A549 (cell line): Measurements from ENCODE around the gene PTH2. TPM values are rescaled to one million over a fixed set of nuclear protein-coding genes. Genes with fewer than 3 reads are reported as not detected.

Experiments
- ATAC-seq, 2 experiments: fragments of 200-7000 bp in 1 of 2; fragments of >200 bp in 1 of 2; cut with Nextera tagmentation in 1 of 2; cut with Tn5 transposase in 1 of 2; 3 replicates each; pipeline versions ENCODE4 v1.8.0 to v1.9.1; 2018 to 2020; ENCODE audit warnings: mild to moderate bottlenecking in 1 of 2, moderate library complexity in 1 of 2
- CTCF ChIA-PET: fragments of 300-600 bp; sonication (Branson Sonifier 250); formaldehyde crosslinking; extraction: SDS; loops from one replicate; lab custom pipeline; 2021; ENCODE audit warnings: antibody characterized with exemption, inconsistent platforms; lab: Yijun Ruan, JAX
- POLR2A ChIA-PET: fragments of 350-600 bp; formaldehyde crosslinking; extraction: SDS; loops from one replicate; lab custom pipeline; 2021; ENCODE audit warnings: antibody characterized with exemption, inconsistent platforms; lab: Yijun Ruan, JAX
- DNase-seq, 2 experiments: peaks; one replicate each; pipeline versions ENCODE4 v3.0.0 to v3.0.0-alpha.2; 2011 to 2016; ENCODE audit warnings: low read depth in 1 of 2, low spot score in 1 of 2
- FAIRE-seq: peaks from 2 replicates; lab custom pipeline; 2011; peaks lifted over from hg19 to GRCh38; lab: Jason Lieb, UNC
- H3K27ac ChIP-seq, 2 experiments: fragments of >200 bp; sonication (Bioruptor Twin); formaldehyde crosslinking; 3 replicates each; pipeline ENCODE4 v1.5.1; 2016 to 2017
- H3K4me1 ChIP-seq: fragments of >200 bp; sonication (Bioruptor Twin); formaldehyde crosslinking; 3 replicates; pipeline ENCODE4 v1.6.1; 2016
- H3K4me2 ChIP-seq: fragments of >200 bp; sonication (Bioruptor Twin); formaldehyde crosslinking; 3 replicates; pipeline ENCODE4 v1.6.1; 2016
- H3K4me3 ChIP-seq: fragments of >200 bp; sonication (Bioruptor Twin); formaldehyde crosslinking; 3 replicates; pipeline ENCODE4 v1.5.1; 2016
- H3K9me3 ChIP-seq: fragments of >200 bp; sonication (Bioruptor Twin); formaldehyde crosslinking; 3 replicates; pipeline ENCODE4 v1.6.1; 2016
- BHLHE40 ChIP-seq: IDR thresholded peaks from 2 replicates; pipeline ENCODE4 v1.6.1; 2012; ENCODE audit warnings: low read depth, low read length, inconsistent platforms
- CEBPB ChIP-seq, 2 experiments: fragments of >200 bp in 1 of 2; sonication (Bioruptor Twin) in 1 of 2; formaldehyde crosslinking in 1 of 2; IDR thresholded peaks; 2 replicates each; pipeline ENCODE4 v1.6.1; 2012 to 2016
- CHD4 ChIP-seq: fragments of 200-600 bp; sonication (generic); IDR thresholded peaks from 2 replicates; pipeline ENCODE4 v1.6.1; 2016; ENCODE audit warnings: antibody characterized with exemption, mild to moderate bottlenecking, borderline replicate concordance
- EHMT2 ChIP-seq: fragments of 200-600 bp; sonication (generic); IDR thresholded peaks from 2 replicates; pipeline ENCODE4 v1.6.1; 2016; ENCODE audit warnings: antibody characterized with exemption, low read depth, mild to moderate bottlenecking, moderate library complexity
- FOSB ChIP-seq: fragments of 250-450 bp; sonication (Bioruptor Pico); IDR thresholded peaks from 2 replicates; pipeline ENCODE4 v1.5.0; 2020; ENCODE audit warnings: mild to moderate bottlenecking, moderate library complexity
- GATA3 ChIP-seq: IDR thresholded peaks from 2 replicates; pipeline ENCODE4 v1.6.1; 2012; ENCODE audit warnings: borderline replicate concordance
- HEYL ChIP-seq: fragments of 250-450 bp; sonication (Bioruptor Pico); IDR thresholded peaks from 2 replicates; pipeline ENCODE4 v1.8.0; 2021; ENCODE audit warnings: mild to moderate bottlenecking, moderate library complexity
- HOXA7 ChIP-seq: fragments of 250-450 bp; sonication (Bioruptor Pico); IDR thresholded peaks from 2 replicates; pipeline ENCODE4 v1.5.0; 2020; ENCODE audit warnings: mild to moderate bottlenecking, moderate library complexity
- HOXB13 ChIP-seq: fragments of 250-450 bp; sonication (Bioruptor Pico); IDR thresholded peaks from 2 replicates; pipeline ENCODE4 v1.5.0; 2020; ENCODE audit warnings: low read depth, mild to moderate bottlenecking, moderate library complexity
- HOXB5 ChIP-seq: fragments of 250-450 bp; sonication (Bioruptor Pico); IDR thresholded peaks from 2 replicates; pipeline ENCODE4 v1.5.0; 2020; ENCODE audit warnings: mild to moderate bottlenecking, moderate library complexity
- JUN ChIP-seq, 2 experiments: fragments of >200 bp; sonication (Bioruptor Twin); formaldehyde crosslinking; IDR thresholded peaks; 2 replicates in 1 of 2; 3 replicates in 1 of 2; pipeline ENCODE4 v1.6.1; 2016 to 2017
- KDM5A ChIP-seq: fragments of 200-600 bp; sonication (generic); IDR thresholded peaks from 2 replicates; pipeline ENCODE4 v1.6.1; 2016; ENCODE audit warnings: antibody characterized with exemption, mild to moderate bottlenecking
- MAZ ChIP-seq: fragments of 150-350 bp; IDR thresholded peaks from 2 replicates; pipeline ENCODE4 v1.6.1; 2014; ENCODE audit warnings: antibody characterized with exemption, low read depth, low read length, borderline replicate concordance
- PHF8 ChIP-seq: fragments of 200-600 bp; sonication (generic); IDR thresholded peaks from 2 replicates; pipeline ENCODE4 v1.6.1; 2016; ENCODE audit warnings: low read depth, mild to moderate bottlenecking, antibody characterized with exemption, moderate library complexity, borderline replicate concordance
- RARB ChIP-seq: fragments of 250-450 bp; sonication (Bioruptor Pico); IDR thresholded peaks from 2 replicates; pipeline ENCODE4 v1.8.0; 2021; ENCODE audit warnings: mild to moderate bottlenecking, moderate library complexity
- RCOR1 ChIP-seq: fragments of 150-350 bp; IDR thresholded peaks from 2 replicates; pipeline ENCODE4 v1.6.1; 2014; ENCODE audit warnings: antibody characterized with exemption, low read length, low read depth
- SMC3 ChIP-seq: fragments of >200 bp; sonication (Bioruptor Twin); formaldehyde crosslinking; IDR thresholded peaks from 3 replicates; pipeline ENCODE4 v1.6.1; 2018; ENCODE audit warnings: inconsistent platforms
- TFCP2L1 ChIP-seq: fragments of 250-450 bp; sonication (Bioruptor Pico); IDR thresholded peaks from 2 replicates; pipeline ENCODE4 v1.5.0; 2021; ENCODE audit warnings: mild to moderate bottlenecking
- TP53 ChIP-seq: fragments of 250-450 bp; sonication (Bioruptor Pico); IDR thresholded peaks from 2 replicates; pipeline ENCODE4 v1.5.0; 2021; ENCODE audit warnings: mild to moderate bottlenecking, moderate library complexity
- ZFP36 ChIP-seq: fragments of 450-650 bp; IDR thresholded peaks from 2 replicates; pipeline ENCODE4 v1.6.1; 2014; ENCODE audit warnings: borderline replicate concordance; ENCODE audit not compliant: partially characterized antibody
- ZNF302 ChIP-seq: fragments of 250-450 bp; sonication (Bioruptor Pico); IDR thresholded peaks from 2 replicates; pipeline ENCODE4 v1.9.0; 2021; ENCODE audit warnings: inconsistent platforms, mild to moderate bottlenecking, moderate library complexity
- ZSCAN20 ChIP-seq: fragments of 250-450 bp; sonication (Bioruptor Pico); IDR thresholded peaks from 2 replicates; pipeline ENCODE4 v1.8.0; 2022; ENCODE audit warnings: mild to moderate bottlenecking, moderate library complexity
- WGBS: methylation state at CpG from one replicate; pipeline ENCODE4 v1.1.6; 2017; ENCODE audit errors: missing lambda C conversion rate; 5-methylcytosine and 5-hydroxymethylcytosine counted together
- polyA plus RNA-seq, 4 experiments: library from polyadenylated mRNA; depleted of rRNA in 3 of 4; stranded (reverse); fragments of >200 nt; fragmentation: RNase III in 1 of 4; extraction: RNeasy Plus Mini Kit Qiagen cat#74134 plus additional on column Dnase treatment in 1 of 4; gene quantifications; 2 replicates in 3 of 4; 3 replicates in 1 of 4; pipeline ENCODE4 v1.2.3, GENCODE V29; 2011 to 2017
- TF ChIP-seq, protein P1 (sequence below): fragments of 450-650 bp; IDR thresholded peaks from 2 replicates; pipeline ENCODE4 v1.6.1; 2014; ENCODE audit warnings: antibody characterized with exemption
- TF ChIP-seq, protein P2 (sequence below): IDR thresholded peaks from 2 replicates; pipeline ENCODE4 v1.6.1; 2012
- TF ChIP-seq, protein P3 (sequence below): fragments of 250-450 bp; sonication (Bioruptor Pico); IDR thresholded peaks from 2 replicates; pipeline ENCODE4 v1.5.0; 2020; ENCODE audit warnings: low read depth, mild to moderate bottlenecking, moderate library complexity
- TF ChIP-seq, protein P4 (sequence below): IDR thresholded peaks from 2 replicates; pipeline ENCODE4 v1.6.1; 2012; ENCODE audit warnings: low read depth, borderline replicate concordance

Gene PTH2
- polyA plus RNA-seq, 2 of the 4 experiments (the other 2 are of a cell fraction) = not detected

DNA sequence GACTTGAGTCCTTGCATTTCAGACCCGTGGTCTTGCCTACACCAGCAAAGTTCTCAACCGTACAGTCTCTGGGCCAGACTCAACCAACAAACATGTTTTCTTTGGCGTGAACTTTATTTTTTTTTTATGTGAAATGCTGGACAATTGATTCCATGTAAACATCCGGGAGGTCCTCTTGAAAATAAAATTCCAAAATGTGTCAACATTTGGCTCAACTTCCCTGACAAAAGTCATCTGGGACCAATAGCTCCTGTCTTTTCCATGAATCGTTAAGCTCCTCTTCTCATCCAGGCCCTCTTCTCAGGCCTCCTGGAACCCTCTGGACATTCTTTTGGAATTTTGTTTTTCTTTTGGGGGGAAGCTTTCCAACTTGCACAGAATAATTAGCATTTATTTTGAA, 32.5 kb upstream of the PTH2 start:
- no peak for DNase-seq
- no peak overlapping the region for H3K4me2 ChIP-seq
- peak overlapping the region in 1 of 2 experiments; percentile 9; a peak in 2 of 6 replicates for H3K27ac ChIP-seq
- WGBS = 65% methylated on average over 5 of the region's 5 CpGs
- TF ChIP-seq, protein P1, sequence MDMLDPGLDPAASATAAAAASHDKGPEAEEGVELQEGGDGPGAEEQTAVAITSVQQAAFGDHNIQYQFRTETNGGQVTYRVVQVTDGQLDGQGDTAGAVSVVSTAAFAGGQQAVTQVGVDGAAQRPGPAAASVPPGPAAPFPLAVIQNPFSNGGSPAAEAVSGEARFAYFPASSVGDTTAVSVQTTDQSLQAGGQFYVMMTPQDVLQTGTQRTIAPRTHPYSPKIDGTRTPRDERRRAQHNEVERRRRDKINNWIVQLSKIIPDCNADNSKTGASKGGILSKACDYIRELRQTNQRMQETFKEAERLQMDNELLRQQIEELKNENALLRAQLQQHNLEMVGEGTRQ = no peak
- TF ChIP-seq, all 56 proteins: peak for 0
- H3K4me1 ChIP-seq = peaks cover 19% of the 10 kb centered on the region
- H3K9me3 ChIP-seq = no peaks in the 10 kb centered on the region
- H3K4me3 ChIP-seq = no peak overlapping the region
- ChIA-PET POLR2A (interaction anchor here (1.1 kb wide), 1 partner anchor 23 kb away, joined by 3 read pairs; no protein-coding TSS in a partner anchor), CTCF (interaction anchor here (1.5 to 19.0 kb wide), 4 partner anchors 16 to 91 kb away, joined by 4 to 244 read pairs (median 92); partner anchors contain the start of genes FLT3LG and KASH5)
- ATAC-seq = no peak
- no peak for FAIRE-seq

DNA sequence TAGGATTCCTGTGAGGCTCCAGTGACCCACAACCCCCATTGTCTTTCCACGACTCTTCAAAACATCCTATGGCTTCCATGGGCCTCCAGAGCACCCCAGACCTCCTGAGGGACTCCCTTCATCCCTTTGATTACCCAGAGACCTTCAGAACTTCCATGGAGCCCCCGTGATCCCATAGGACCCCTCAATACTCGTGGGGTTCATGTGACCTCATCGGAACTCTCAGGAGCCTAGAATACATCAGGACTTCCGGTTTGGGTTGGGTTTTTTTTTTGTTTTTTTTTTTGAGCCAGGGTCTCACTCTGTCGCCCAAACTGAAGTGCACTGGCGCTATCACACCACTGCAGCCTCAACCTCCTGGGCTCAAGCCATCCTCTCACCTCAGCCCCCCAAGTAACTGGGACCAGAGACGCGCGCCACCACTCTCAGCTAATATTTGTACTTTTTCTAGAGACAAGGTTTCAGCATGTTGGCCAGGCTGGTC, 30.6 kb upstream of the PTH2 start:
- DNase-seq = no peak
- POLR2A ChIA-PET = interaction anchor here (0.5 to 1.5 kb wide), 22 partner anchors 11 to 304 kb away, joined by 3 to 11 read pairs (median 4); partner anchors contain the start of genes DKKL1, FLT3LG, PRMT1 and RPL13A
- CTCF ChIA-PET = interaction anchor here (1.0 to 19.0 kb wide), 6 partner anchors 18 to 117 kb away, joined by 3 to 244 read pairs (median 46); partner anchors contain the start of genes FLT3LG and KASH5
- Histone ChIP-seq H3K4me2 (peak overlapping the region; percentile 89), H3K4me1 (peaks cover 25% of the 10 kb centered on the region), H3K27ac (peak overlapping the region; percentile 93 to 99), H3K9me3 (no peaks in the 10 kb centered on the region), H3K4me3 (peak overlapping the region; percentile 90)
- 38% methylated on average over 10 of the region's 10 CpGs for WGBS
- TF ChIP-seq GATA3 (0 out of 2 replicates have a peak, but pooled peaks have one; percentile 8), HEYL (0 out of 2 replicates have a peak, but pooled peaks have one; percentile 45), HOXA7 (CRISPR knock-in tag) (peak; percentile 64; the same call in 1 of the 2 replicates), PHF8 (peak; percentile 86; the same call in 1 of the 2 replicates), TP53 (CRISPR knock-in tag) (peak; percentile 73; the same call in 1 of the 2 replicates), HOXB13 (CRISPR knock-in tag) (no peak)
- TF ChIP-seq, protein P2, sequence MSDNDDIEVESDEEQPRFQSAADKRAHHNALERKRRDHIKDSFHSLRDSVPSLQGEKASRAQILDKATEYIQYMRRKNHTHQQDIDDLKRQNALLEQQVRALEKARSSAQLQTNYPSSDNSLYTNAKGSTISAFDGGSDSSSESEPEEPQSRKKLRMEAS = no peak
- FAIRE-seq = no peak
- peak in 1 of 2 experiments; percentile 21; a peak in 3 of 6 replicates for ATAC-seq

DNA sequence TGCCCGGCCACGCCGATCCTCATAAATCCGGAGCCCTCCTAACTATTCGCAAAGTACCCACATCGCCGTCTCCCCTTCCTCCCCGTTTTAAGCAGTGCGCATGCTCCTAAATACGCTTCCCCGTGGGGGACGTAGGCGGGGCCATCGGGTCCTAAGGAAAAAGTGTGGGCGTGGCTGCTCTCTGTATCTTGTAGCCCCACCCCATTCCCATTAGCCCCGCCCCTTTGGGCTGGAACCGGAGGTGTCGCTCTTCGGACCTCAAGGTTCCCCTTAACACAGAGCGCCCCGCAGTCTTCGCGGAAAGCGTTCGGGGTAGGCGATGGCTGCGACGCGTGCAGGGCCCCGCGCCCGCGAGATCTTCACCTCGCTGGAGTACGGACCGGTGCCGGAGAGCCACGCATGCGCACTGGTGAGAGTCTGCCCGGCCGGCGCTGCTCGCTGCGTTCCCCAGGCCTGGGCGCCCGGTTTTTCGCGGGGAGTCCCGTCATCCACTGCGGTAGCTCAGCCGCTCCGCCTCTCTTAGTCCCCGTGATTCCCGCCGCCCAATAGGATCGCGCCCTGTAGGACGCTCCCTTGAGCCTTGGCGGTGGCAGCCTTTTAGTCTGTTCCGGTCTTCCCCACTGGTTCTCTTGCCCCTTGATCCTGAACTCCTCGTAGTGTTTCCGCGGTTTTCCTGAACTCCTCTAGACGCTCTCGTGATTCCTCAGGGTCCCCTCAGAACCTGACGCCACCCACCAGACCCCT, 29.9 kb upstream of the PTH2 start, which contains the start of gene ALDH16A1:
TSS of gene ALDH16A1 (plus strand) at position 213 of the 744 bp plus-strand sequence. CDS start at position 320, 107 bp downstream.
- ATAC-seq (peak; percentile 88 to 92), FAIRE-seq (no peak), DNase-seq (peak; percentile 99)
- Histone ChIP-seq H3K4me2 (peak within 1 kb of the TSS; percentile 89), H3K4me3 (peak within 1 kb of the TSS; percentile 90), H3K27ac (peak within 1 kb of the TSS; percentile 93 to 99), H3K4me1 (peaks cover 25% of the 10 kb centered on the region), H3K9me3 (no peaks in the 10 kb centered on the region)
- CTCF ChIA-PET = interaction anchor here (0.5 to 19.0 kb wide), 7 partner anchors 10 to 254 kb away, joined by 3 to 244 read pairs (median 5); partner anchors contain the start of genes FLT3LG and KASH5
- whole genome bisulfite sequencing = 2% methylated on average over 38 of the region's 66 CpGs
- POLR2A ChIA-PET = interaction anchor here (0.5 to 1.5 kb wide), 25 partner anchors 10 to 304 kb away, joined by 3 to 11 read pairs (median 4); partner anchors contain the start of genes DKKL1, FLT3LG, NOSIP and PRMT1
- TF ChIP-seq CEBPB (IDR thresholded peaks at IDR 0.05) (no peak), MAZ (no peak), RARB (CRISPR knock-in tag) (peak; percentile 63; the same call in 1 of the 2 replicates), EHMT2 (no peak), SMC3 (no peak), FOSB (CRISPR knock-in tag) (no peak), TFCP2L1 (CRISPR knock-in tag) (no peak), ZFP36 (no peak), CHD4 (no peak), HOXB5 (CRISPR knock-in tag) (0 out of 2 replicates have a peak, but pooled peaks have one; percentile 13), RCOR1 (no peak), HEYL (no peak), BHLHE40 (no peak), ZSCAN20 (CRISPR knock-in tag) (no peak), ZNF302 (CRISPR knock-in tag) (no peak), PHF8 (no peak; the same call in 1 of the 2 replicates), JUN (IDR thresholded peaks at IDR 0.05) (peak; percentile 68 to 95; a peak in 4 of 5 replicates), GATA3 (peak; percentile 5; the same call in 1 of the 2 replicates), HOXB13 (CRISPR knock-in tag) (no peak), KDM5A (no peak)
- TF ChIP-seq, protein P3, sequence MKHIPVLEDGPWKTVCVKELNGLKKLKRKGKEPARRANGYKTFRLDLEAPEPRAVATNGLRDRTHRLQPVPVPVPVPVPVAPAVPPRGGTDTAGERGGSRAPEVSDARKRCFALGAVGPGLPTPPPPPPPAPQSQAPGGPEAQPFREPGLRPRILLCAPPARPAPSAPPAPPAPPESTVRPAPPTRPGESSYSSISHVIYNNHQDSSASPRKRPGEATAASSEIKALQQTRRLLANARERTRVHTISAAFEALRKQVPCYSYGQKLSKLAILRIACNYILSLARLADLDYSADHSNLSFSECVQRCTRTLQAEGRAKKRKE (CRISPR knock-in tag) = no peak
- TF ChIP-seq, protein P1 = peak; percentile 92
- TF ChIP-seq, protein P4, sequence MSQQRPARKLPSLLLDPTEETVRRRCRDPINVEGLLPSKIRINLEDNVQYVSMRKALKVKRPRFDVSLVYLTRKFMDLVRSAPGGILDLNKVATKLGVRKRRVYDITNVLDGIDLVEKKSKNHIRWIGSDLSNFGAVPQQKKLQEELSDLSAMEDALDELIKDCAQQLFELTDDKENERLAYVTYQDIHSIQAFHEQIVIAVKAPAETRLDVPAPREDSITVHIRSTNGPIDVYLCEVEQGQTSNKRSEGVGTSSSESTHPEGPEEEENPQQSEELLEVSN = peak; percentile 57
